Adrenal gland (tissue), 12 donors: ENCODE results near the gene FFAR2. TPM values are rescaled to one million over a fixed set of nuclear protein-coding genes. Genes with fewer than 3 reads are reported as not detected.

Source experiments
- DNase-seq, 7 donors: peaks; one replicate each; pipeline ENCODE4 v3.0.0-alpha.2; 2019 to 2020
- H3K27ac ChIP-seq, 5 donors: fragments of 200-600 bp; sonication (generic) in 4 of 5; 1 replicate in 3 of 5; 2 replicates in 2 of 5; pipeline versions ENCODE4 v1.5.1 to v1.8.0; 2016 to 2020; ENCODE audit warnings: mild to moderate bottlenecking in 1 of 5
- H3K27me3 ChIP-seq: fragments of 200-600 bp; 2 replicates; pipeline ENCODE4 v1.8.0; 2021
- H3K36me3 ChIP-seq, 2 donors: fragments of 200-600 bp; replicated peaks in 1 of 2; 1 replicate in 1 of 2; 2 replicates in 1 of 2; pipeline versions ENCODE4 v1.5.1 to v1.8.0; 2018 to 2022
- H3K4me1 ChIP-seq, 2 donors: fragments of 200-600 bp; replicated peaks in 1 of 2; 1 replicate in 1 of 2; 2 replicates in 1 of 2; pipeline versions ENCODE4 v1.5.1 to v1.8.0; 2018 to 2021
- H3K4me3 ChIP-seq, 4 donors: fragments of 200-600 bp; sonication (generic) in 3 of 4; one replicate each; pipeline ENCODE4 v1.5.1; 2016 to 2018
- H3K9me3 ChIP-seq, 3 donors: fragments of 200-600 bp; sonication (generic) in 1 of 3; replicated peaks in 1 of 3; 1 replicate in 2 of 3; 2 replicates in 1 of 3; pipeline versions ENCODE4 v1.5.1 to v1.8.0; 2016 to 2021
- POLR2A ChIP-seq, 2 donors: fragments of 450-650 bp; IDR thresholded peaks; one replicate each; pipeline ENCODE4 v1.6.1; 2017; ENCODE audit warnings: antibody characterized with exemption in 2 of 2, mild to moderate bottlenecking in 2 of 2, moderate library complexity in 1 of 2
- WGBS, 4 donors: extraction: QIAGEN DNeasy Blood & Tissue Kit in 2 of 4; methylation state at CpG; one replicate each; pipeline versions ENCODE4 v1.1.5 to v1.1.7; 2013 to 2017; 5-methylcytosine and 5-hydroxymethylcytosine counted together
- intact Hi-C, 2 donors: fragments of 100-400 bp; cut with DNase I; formaldehyde crosslinking; loops; one replicate each; pipeline versions ENCODE4 v1.14.1 to v1.15.0; 2022 to 2023
- polyA plus RNA-seq, 3 donors: library from polyadenylated mRNA; stranded (reverse); fragments of 200-250 nt in 2 of 3; fragments of 350-450 nt in 1 of 3; fragmentation: Illumina TruSeq in 1 of 3; extraction: RNeasy Lipid Tissue Mini Kit (QIAGEN cat#74804) in 1 of 3; gene quantifications; one replicate each; pipeline ENCODE4 v1.2.3, GENCODE V29; 2013 to 2014
- total RNA-seq, 9 donors: library from RNA; depleted of rRNA in 4 of 9; stranded (reverse); fragments of >200 nt in 4 of 9; fragments of 120-200 nt in 1 of 9; fragmentation: NEBNext Ultra II Directional in 1 of 9; extraction: Animal tissue kit (Norgen Biotek cat#: 25700) in 1 of 9; gene quantifications; one replicate each; pipeline versions ENCODE4 v1.1.0 to v1.2.4, GENCODE V29; 2013 to 2023
- TF ChIP-seq, protein P1 (sequence below), 6 experiments: fragments of 450-650 bp in 4 of 6; fragments of 200-600 bp in 2 of 6; sonication (generic) in 1 of 6; IDR thresholded peaks; 1 replicate in 5 of 6; 2 replicates in 1 of 6; pipeline versions ENCODE4 v1.5.1 to v1.8.0; 2016 to 2021; ENCODE audit warnings: antibody characterized with exemption in 6 of 6, mild to moderate bottlenecking in 2 of 6, moderate library complexity in 1 of 6
- donor health status: healthy with polysubstance abuse.
- donor health status: Bipolar disorder and iron deficiency.
- donor health status: DM: yes; HTN: yes; CAD: no.
- donor health status: DM: no; HTN: no; CAD: no.
- donor health status: DM: no; HTN: no; CAD: no.
- donor health status: DM: yes; HTN: yes; CAD: no.

The FFAR2 gene
- total and polyA plus RNA-seq, 12 donors, result 0.11 to 0.88 (median 0.37) TPM; not detected in 6

DNA sequence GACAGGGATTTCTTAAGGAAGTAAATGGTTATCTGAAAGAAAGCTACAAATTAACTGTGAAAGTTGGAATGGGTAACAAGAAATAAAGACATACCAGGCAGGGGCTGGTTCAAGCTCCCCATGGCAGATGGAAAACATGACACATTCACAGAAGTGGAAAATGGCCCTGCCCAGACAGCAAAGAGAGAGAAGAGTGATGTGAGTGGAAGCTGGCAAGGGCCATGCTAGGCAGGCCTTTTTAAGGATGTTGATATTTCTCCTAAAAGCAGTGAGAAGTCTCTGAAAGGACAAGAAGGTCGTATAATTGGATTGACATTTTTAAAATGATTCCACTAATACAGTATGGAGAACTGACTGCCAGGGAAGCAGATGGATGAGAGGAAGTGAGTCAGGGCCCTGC, 3.3 kb upstream of the FFAR2 start:
- Histone ChIP-seq H3K27ac (no peak overlapping the region), H3K9me3 (no peaks in the 10 kb centered on the region), H3K27me3 (no peaks in the 10 kb centered on the region), H3K36me3 (no peaks in the 10 kb centered on the region), H3K4me1 (peaks cover 0 to 19% of the 10 kb centered on the region in 2 donors), H3K4me3 (no peak overlapping the region)
- 63 to 74% (median 65%) methylated on average over 1 of the region's 1 CpG for WGBS, 4 donors
- no peak for DNase-seq
- no peak for TF ChIP-seq POLR2A (IDR thresholded peaks at IDR 0.05)
- intact Hi-C loops, result no loop called here

DNA sequence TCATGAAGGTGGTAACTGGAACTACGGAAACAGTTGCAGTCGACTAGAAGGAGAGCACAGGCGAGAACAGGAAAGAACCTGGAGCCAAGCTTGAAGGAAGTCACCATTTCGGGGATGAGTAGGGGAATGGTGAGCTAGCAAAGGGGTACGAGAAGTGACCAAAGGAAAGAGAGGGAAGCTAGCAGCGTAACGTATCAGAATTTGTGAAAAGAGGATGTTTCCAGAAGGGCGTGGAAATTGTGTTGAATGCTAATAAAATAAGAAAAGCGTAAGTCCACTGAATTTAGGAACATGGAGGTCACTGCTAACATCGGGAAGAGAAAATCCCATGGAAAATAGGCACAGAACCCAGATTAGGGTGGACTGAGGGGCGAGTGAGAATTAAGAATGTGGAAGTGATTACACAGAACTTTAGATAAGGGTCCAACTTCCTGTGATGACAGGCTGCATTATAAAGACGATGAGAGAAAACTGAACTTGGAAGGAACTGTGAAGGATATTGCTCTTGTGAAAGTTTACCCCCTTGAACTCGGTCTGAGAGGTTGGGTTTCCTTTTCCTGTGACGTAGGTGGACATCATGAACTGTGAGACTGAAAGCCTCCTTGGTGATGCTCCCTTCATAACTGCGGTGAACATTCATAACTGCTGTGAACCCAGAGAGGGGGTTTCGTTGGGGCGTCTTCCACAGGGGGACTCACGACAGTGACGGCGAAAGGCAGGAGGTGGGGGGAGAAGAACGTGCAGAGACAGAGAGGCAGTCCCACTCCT, 2.0 kb upstream of the FFAR2 start:
- DNase-seq, result peak in 1 of 7 donors; percentile 28

DNA sequence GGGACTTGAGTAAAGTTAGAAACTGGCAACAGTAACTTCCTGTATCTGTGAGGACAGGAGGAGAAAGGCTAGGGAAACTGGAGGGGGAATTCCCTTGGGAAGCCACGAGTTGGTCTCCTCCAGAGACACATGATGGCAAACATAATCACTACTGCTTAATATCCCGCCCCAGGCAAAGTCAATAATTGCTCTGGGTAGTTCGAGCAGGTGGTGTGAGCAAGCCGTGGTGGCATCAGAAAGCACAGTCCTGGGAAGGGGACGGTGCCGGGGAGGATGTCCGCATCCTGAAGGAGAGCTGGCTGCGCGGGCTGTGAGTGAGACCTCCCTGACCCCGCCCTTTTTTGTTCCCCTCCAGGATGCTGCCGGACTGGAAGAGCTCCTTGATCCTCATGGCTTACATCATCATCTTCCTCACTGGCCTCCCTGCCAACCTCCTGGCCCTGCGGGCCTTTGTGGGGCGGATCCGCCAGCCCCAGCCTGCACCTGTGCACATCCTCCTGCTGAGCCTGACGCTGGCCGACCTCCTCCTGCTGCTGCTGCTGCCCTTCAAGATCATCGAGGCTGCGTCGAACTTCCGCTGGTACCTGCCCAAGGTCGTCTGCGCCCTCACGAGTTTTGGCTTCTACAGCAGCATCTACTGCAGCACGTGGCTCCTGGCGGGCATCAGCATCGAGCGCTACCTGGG, 1.4 kb downstream of the FFAR2 start:
- no peaks in the 10 kb centered on the region for H3K9me3 ChIP-seq
- peak in 1 of 7 donors; percentile 33 for DNase-seq
- 64 to 71% (median 67%) methylated on average over 15 to 27 of the region's 27 CpGs for WGBS, 4 donors
- H3K4me1 ChIP-seq, result peaks cover 0 to 16% of the 10 kb centered on the region in 2 donors
- H3K4me3 ChIP-seq, result no peak overlapping the region
- intact Hi-C loops, result no loop called here
- TF ChIP-seq, protein P1, sequence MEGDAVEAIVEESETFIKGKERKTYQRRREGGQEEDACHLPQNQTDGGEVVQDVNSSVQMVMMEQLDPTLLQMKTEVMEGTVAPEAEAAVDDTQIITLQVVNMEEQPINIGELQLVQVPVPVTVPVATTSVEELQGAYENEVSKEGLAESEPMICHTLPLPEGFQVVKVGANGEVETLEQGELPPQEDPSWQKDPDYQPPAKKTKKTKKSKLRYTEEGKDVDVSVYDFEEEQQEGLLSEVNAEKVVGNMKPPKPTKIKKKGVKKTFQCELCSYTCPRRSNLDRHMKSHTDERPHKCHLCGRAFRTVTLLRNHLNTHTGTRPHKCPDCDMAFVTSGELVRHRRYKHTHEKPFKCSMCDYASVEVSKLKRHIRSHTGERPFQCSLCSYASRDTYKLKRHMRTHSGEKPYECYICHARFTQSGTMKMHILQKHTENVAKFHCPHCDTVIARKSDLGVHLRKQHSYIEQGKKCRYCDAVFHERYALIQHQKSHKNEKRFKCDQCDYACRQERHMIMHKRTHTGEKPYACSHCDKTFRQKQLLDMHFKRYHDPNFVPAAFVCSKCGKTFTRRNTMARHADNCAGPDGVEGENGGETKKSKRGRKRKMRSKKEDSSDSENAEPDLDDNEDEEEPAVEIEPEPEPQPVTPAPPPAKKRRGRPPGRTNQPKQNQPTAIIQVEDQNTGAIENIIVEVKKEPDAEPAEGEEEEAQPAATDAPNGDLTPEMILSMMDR (IDR thresholded peaks at IDR 0.05), result no peak
- TF ChIP-seq POLR2A (IDR thresholded peaks at IDR 0.05), result no peak
- peak overlapping the region in 1 of 5 donors; percentile 6 for H3K27ac ChIP-seq
- H3K36me3 ChIP-seq, result no peaks in the 10 kb centered on the region
- H3K27me3 ChIP-seq, result no peaks in the 10 kb centered on the region

More for the DNA sequence above, 2.0 kb upstream of the FFAR2 start:
- H3K27ac ChIP-seq, result peak overlapping the region in 2 of 5 donors; percentile 32 to 52
- no peaks in the 10 kb centered on the region for H3K36me3 ChIP-seq
- no peaks in the 10 kb centered on the region for H3K27me3 ChIP-seq
- 68 to 74% (median 70%) methylated on average over 21 of the region's 21 CpGs for WGBS, 4 donors
- H3K9me3 ChIP-seq, result no peaks in the 10 kb centered on the region
- H3K4me1 ChIP-seq, result peaks cover 0 to 20% of the 10 kb centered on the region in 2 donors
- TF ChIP-seq, protein P1 (IDR thresholded peaks at IDR 0.05), result no peak
- TF ChIP-seq POLR2A (IDR thresholded peaks at IDR 0.05), result no peak
- H3K4me3 ChIP-seq, result no peak overlapping the region
- intact Hi-C loops, result no loop called here

DNA sequence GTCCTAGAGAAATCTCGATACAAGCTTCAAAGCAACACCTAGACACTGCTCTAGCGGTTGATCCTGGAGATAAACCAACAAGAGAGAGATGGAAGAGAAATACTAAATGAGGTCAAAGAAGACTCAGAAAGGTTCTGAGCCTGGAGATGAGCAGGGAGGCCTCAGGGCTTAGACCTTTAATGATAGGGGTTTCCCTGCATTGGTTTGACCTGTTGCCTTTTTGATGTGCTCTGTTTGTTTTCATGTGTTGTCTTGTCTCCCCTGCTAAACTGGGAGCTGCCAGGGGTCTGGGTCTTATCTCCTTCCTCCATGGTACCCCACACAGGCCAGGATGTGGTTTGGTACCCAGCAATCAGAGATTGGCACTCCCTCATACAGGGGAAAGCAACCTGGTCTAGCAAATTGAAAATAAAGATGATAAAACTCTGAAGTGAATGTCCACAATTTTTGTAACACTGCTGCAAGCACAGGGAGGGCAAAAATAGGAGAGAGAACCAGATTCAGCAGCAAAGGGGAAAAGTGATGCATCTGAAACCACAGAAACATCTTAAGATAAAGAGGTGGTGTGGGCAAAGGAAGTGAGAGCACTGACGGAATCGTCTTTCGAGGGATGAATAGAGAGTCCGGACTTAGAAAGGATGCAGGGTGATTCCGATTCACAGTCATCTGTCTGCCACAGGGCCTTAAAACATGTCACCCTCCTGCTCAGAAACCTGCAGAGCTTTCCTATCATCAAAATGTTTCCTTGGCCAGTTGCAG, 3.5 kb downstream of the FFAR2 start:
- TF ChIP-seq POLR2A (IDR thresholded peaks at IDR 0.05), result no peak
- TF ChIP-seq, protein P1 (IDR thresholded peaks at IDR 0.05), result no peak
- WGBS, 4 donors, result 77 to 87% (median 83%) methylated on average over 7 of the region's 7 CpGs
- Histone ChIP-seq H3K9me3 (no peaks in the 10 kb centered on the region), H3K4me1 (peaks cover 0 to 16% of the 10 kb centered on the region in 2 donors), H3K36me3 (no peaks in the 10 kb centered on the region), H3K4me3 (no peak overlapping the region), H3K27me3 (no peaks in the 10 kb centered on the region), H3K27ac (no peak overlapping the region)
- intact Hi-C loops, result no loop called here
- no peak for DNase-seq
